ENCODE measurements around the gene DMXL1. TPM values are rescaled to one million over a fixed set of nuclear protein-coding genes. Genes with fewer than 3 reads are reported as not detected.

The DMXL1 gene
- total RNA-seq, 1 donor, result 86.1 TPM

- TF ChIP-seq CTCF (IDR thresholded peaks at IDR 0.05; ENCODE audit: extremely low read depth, low read depth, low read length), result no peak
- no peak for DNase-seq (ENCODE audit: insufficient read length, low spot score, missing footprints)
- Histone ChIP-seq H3K36me3 (ENCODE audit: insufficient read depth, low read length) (no peaks in the 10 kb centered on the region), H3K4me3 (ENCODE audit: insufficient read depth, low read length) (no peak overlapping the region), H3K79me2 (ENCODE audit: insufficient read depth, low read length) (peaks cover 6% of the 10 kb centered on the region), H3K4me1 (ENCODE audit: insufficient read depth, low read length) (peaks cover 15% of the 10 kb centered on the region), H3K4me2 (ENCODE audit: insufficient read depth, low read length) (no peak overlapping the region), H3K9me3 (ENCODE audit: low read depth, low read length) (no peaks in the 10 kb centered on the region), H2AFZ (ENCODE audit: low read length) (no peak overlapping the region), H3K27ac (ENCODE audit: low read depth, low read length) (no peak overlapping the region), H3K27me3 (ENCODE audit: insufficient read depth, low read length) (no peaks in the 10 kb centered on the region), H4K20me1 (ENCODE audit: insufficient read depth, low read length) (no peaks in the 10 kb centered on the region)
These were observed 219.7 kb downstream of the DMXL1 start for GRCh38 chr5:119290607-119291006.

- no peak overlapping the region for H3K27ac ChIP-seq (ENCODE audit: low read depth, low read length)
- DNase-seq (ENCODE audit: insufficient read length, low spot score, missing footprints), result no peak
- no peak overlapping the region for H3K4me2 ChIP-seq (ENCODE audit: insufficient read depth, low read length)
- H3K4me1 ChIP-seq (ENCODE audit: insufficient read depth, low read length), result peaks cover 13% of the 10 kb centered on the region
- peaks cover 6% of the 10 kb centered on the region for H3K79me2 ChIP-seq (ENCODE audit: insufficient read depth, low read length)
- H2AFZ ChIP-seq (ENCODE audit: low read length), result no peak overlapping the region
- no peaks in the 10 kb centered on the region for H3K36me3 ChIP-seq (ENCODE audit: insufficient read depth, low read length)
- H4K20me1 ChIP-seq (ENCODE audit: insufficient read depth, low read length), result no peaks in the 10 kb centered on the region
- no peak overlapping the region for H3K4me3 ChIP-seq (ENCODE audit: insufficient read depth, low read length)
- TF ChIP-seq CTCF (IDR thresholded peaks at IDR 0.05; ENCODE audit: extremely low read depth, low read depth, low read length), result no peak
- no peaks in the 10 kb centered on the region for H3K9me3 ChIP-seq (ENCODE audit: low read depth, low read length)
- no peaks in the 10 kb centered on the region for H3K27me3 ChIP-seq (ENCODE audit: insufficient read depth, low read length)
These were observed 220.2 kb downstream of the DMXL1 start for GRCh38 chr5:119291056-119291455.

GRCh38 chr5:119291877-119292276 is 221.0 kb downstream of the DMXL1 start:
- Histone ChIP-seq H3K27ac (ENCODE audit: low read depth, low read length) (no peak overlapping the region), H2AFZ (ENCODE audit: low read length) (no peak overlapping the region), H3K4me2 (ENCODE audit: insufficient read depth, low read length) (no peak overlapping the region), H3K4me3 (ENCODE audit: insufficient read depth, low read length) (no peak overlapping the region), H3K79me2 (ENCODE audit: insufficient read depth, low read length) (peaks cover 1% of the 10 kb centered on the region), H3K27me3 (ENCODE audit: insufficient read depth, low read length) (no peaks in the 10 kb centered on the region), H4K20me1 (ENCODE audit: insufficient read depth, low read length) (no peaks in the 10 kb centered on the region), H3K4me1 (ENCODE audit: insufficient read depth, low read length) (peaks cover 13% of the 10 kb centered on the region), H3K9me3 (ENCODE audit: low read depth, low read length) (no peaks in the 10 kb centered on the region), H3K36me3 (ENCODE audit: insufficient read depth, low read length) (no peaks in the 10 kb centered on the region)
- DNase-seq (ENCODE audit: insufficient read length, low spot score, missing footprints), result no peak
- TF ChIP-seq CTCF (IDR thresholded peaks at IDR 0.05; ENCODE audit: extremely low read depth, low read depth, low read length), result no peak

- no peak for DNase-seq (ENCODE audit: insufficient read length, low spot score, missing footprints)
- Histone ChIP-seq H3K9me3 (ENCODE audit: low read depth, low read length) (no peaks in the 10 kb centered on the region), H3K4me2 (ENCODE audit: insufficient read depth, low read length) (no peak overlapping the region), H3K27me3 (ENCODE audit: insufficient read depth, low read length) (no peaks in the 10 kb centered on the region), H4K20me1 (ENCODE audit: insufficient read depth, low read length) (no peaks in the 10 kb centered on the region), H3K79me2 (ENCODE audit: insufficient read depth, low read length) (no peaks in the 10 kb centered on the region), H2AFZ (ENCODE audit: low read length) (no peak overlapping the region), H3K27ac (ENCODE audit: low read depth, low read length) (no peak overlapping the region), H3K4me3 (ENCODE audit: insufficient read depth, low read length) (no peak overlapping the region), H3K36me3 (ENCODE audit: insufficient read depth, low read length) (no peaks in the 10 kb centered on the region), H3K4me1 (ENCODE audit: insufficient read depth, low read length) (peaks cover 5% of the 10 kb centered on the region)
- TF ChIP-seq CTCF (IDR thresholded peaks at IDR 0.05; ENCODE audit: extremely low read depth, low read depth, low read length), result no peak
These were observed 222.0 kb downstream of the DMXL1 start for GRCh38 chr5:119292701-119293515.

All from osteoblast (primary cell).